ENCODE results near the gene TEDC2.

- TF ChIP-seq CTCF (conservative IDR thresholded peaks at IDR 0.05; ENCODE audit: low read depth, low read length) = no peak
- no peak for TF ChIP-seq EZH2phosphoT487 (IDR thresholded peaks at IDR 0.05; ENCODE audit: borderline replicate concordance, low read length)
- TF ChIP-seq EZH2 (IDR thresholded peaks at IDR 0.05; ENCODE audit: low read length, unreplicated experiment) = no peak
Measured at GRCh38 chr16:2501946-2502895, 42.3 kb downstream of the TEDC2 start.

Data from PC-3 (cell line).